ENCODE measurements around the gene EHBP1L1.

Gene EHBP1L1

GRCh38 chr11:65578134-65578533 lies 2.3 kb downstream of the EHBP1L1 start:
- DNase-seq: no peak

- no peak for DNase-seq
These were observed 2.8 kb downstream of the EHBP1L1 start for GRCh38 chr11:65578667-65579066.

- no peak for DNase-seq
These were observed 3.4 kb downstream of the EHBP1L1 start for GRCh38 chr11:65579291-65579690.

- no peak for DNase-seq
These were observed 4.3 kb downstream of the EHBP1L1 start for GRCh38 chr11:65580031-65580692.

- no peak for DNase-seq
These were observed 4.9 kb downstream of the EHBP1L1 start for GRCh38 chr11:65580756-65581155.

- no peak for DNase-seq
These were observed 6.1 kb downstream of the EHBP1L1 start for GRCh38 chr11:65581928-65582327.

- no peak for DNase-seq
These were observed 7.7 kb downstream of the EHBP1L1 start for GRCh38 chr11:65583589-65583988.

- DNase-seq: no peak
These were observed 8.3 kb downstream of the EHBP1L1 start for GRCh38 chr11:65584106-65584505.

- DNase-seq: no peak
These were observed 8.9 kb downstream of the EHBP1L1 start for GRCh38 chr11:65584723-65585171.

GRCh38 chr11:65585396-65586246 lies 9.8 kb downstream of the EHBP1L1 start:
- no peak for DNase-seq

- no peak for DNase-seq
These were observed 10.4 kb downstream of the EHBP1L1 start for GRCh38 chr11:65586247-65586630.

GRCh38 chr11:65586676-65587075 lies 10.8 kb downstream of the EHBP1L1 start:
- DNase-seq: no peak

- DNase-seq: peak; percentile 75
These were observed 12.6 kb downstream of the EHBP1L1 start for GRCh38 chr11:65588199-65589054.

- no peak for DNase-seq
These were observed 13.8 kb downstream of the EHBP1L1 start for GRCh38 chr11:65589444-65590239.

- no peak for DNase-seq
These were observed 14.4 kb downstream of the EHBP1L1 start for GRCh38 chr11:65590240-65590738.

- no peak for DNase-seq
These were observed 16.3 kb downstream of the EHBP1L1 start for GRCh38 chr11:65591939-65592857.

GRCh38 chr11:65592858-65593517 lies 17.1 kb downstream of the EHBP1L1 start:
- DNase-seq: no peak

GRCh38 chr11:65593518-65594414 lies 17.9 kb downstream of the EHBP1L1 start:
- DNase-seq: no peak

- DNase-seq: no peak
These were observed 19.3 kb downstream of the EHBP1L1 start for GRCh38 chr11:65595131-65595530.

Measured in central memory CD4-positive, alpha-beta T cell (primary cell).